Fibroblast of villous mesenchyme (primary cell): ENCODE measurements around the gene DMXL1. TPM values are rescaled to one million over a fixed set of nuclear protein-coding genes. Genes with fewer than 3 reads are reported as not detected.

ENCODE experiments used
- DNase-seq: peaks from one replicate; pipeline ENCODE4 v3.0.0-alpha.2; 2010; ENCODE audit warnings: low read depth
- H3K4me3 ChIP-seq: 2 replicates; pipeline ENCODE4 v1.5.1; 2011; ENCODE audit warnings: low read depth, mild to moderate bottlenecking, low read length
- total RNA-seq: library from RNA; depleted of rRNA; stranded (reverse); fragments of >200 nt; gene quantifications from 2 replicates; pipeline ENCODE4 v1.2.3, GENCODE V29; 2012
- TF ChIP-seq, protein P1 (sequence below): IDR thresholded peaks from 2 replicates; pipeline ENCODE4 v1.5.1; 2012; ENCODE audit warnings: low read depth, mild to moderate bottlenecking, low read length; ENCODE audit not compliant: insufficient read depth

Gene DMXL1
- total RNA-seq, 1 donor = 54.8 TPM

DNA sequence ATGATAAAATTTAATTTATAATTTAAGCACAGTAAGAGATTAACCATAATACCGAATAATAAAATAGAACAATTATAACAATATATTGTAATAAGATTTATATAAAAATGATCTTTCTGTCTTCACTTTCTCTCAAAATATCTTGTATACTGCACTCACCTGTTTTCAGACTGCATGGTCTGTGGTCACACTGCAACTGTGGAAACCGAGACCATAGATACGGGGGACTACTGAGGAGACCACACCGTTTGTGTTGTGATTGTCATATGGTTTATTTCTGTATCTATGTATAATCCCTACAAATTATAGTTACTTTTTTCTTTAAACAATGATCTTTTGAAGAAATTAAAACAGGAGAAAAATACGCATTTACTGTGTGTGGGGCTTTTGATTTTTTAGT is 206.1 kb downstream of the DMXL1 start:
- no peak overlapping the region for H3K4me3 ChIP-seq
- DNase-seq = no peak
- TF ChIP-seq, protein P1, sequence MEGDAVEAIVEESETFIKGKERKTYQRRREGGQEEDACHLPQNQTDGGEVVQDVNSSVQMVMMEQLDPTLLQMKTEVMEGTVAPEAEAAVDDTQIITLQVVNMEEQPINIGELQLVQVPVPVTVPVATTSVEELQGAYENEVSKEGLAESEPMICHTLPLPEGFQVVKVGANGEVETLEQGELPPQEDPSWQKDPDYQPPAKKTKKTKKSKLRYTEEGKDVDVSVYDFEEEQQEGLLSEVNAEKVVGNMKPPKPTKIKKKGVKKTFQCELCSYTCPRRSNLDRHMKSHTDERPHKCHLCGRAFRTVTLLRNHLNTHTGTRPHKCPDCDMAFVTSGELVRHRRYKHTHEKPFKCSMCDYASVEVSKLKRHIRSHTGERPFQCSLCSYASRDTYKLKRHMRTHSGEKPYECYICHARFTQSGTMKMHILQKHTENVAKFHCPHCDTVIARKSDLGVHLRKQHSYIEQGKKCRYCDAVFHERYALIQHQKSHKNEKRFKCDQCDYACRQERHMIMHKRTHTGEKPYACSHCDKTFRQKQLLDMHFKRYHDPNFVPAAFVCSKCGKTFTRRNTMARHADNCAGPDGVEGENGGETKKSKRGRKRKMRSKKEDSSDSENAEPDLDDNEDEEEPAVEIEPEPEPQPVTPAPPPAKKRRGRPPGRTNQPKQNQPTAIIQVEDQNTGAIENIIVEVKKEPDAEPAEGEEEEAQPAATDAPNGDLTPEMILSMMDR = no peak

DNA sequence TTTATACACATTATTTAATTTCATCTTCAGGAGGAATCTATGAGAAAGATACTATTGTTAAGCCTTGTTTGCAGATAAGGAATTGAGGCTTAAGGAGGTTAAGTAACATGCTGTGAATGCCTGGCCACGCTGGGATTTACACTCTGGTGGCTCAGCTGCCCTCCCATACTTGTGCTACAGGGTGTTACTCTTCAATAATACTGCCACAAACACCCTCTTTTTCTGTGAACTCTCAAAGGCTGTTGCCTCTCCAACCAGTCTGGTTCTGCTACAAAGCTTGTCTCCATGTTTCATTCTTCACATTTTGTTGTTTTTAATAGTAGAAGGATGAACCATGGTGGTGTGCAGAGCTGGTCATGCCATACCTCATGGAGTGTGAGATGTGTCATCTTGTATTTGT is 208.2 kb downstream of the DMXL1 start:
- no peak for DNase-seq
- no peak overlapping the region for H3K4me3 ChIP-seq
- TF ChIP-seq, protein P1 = no peak

DNA sequence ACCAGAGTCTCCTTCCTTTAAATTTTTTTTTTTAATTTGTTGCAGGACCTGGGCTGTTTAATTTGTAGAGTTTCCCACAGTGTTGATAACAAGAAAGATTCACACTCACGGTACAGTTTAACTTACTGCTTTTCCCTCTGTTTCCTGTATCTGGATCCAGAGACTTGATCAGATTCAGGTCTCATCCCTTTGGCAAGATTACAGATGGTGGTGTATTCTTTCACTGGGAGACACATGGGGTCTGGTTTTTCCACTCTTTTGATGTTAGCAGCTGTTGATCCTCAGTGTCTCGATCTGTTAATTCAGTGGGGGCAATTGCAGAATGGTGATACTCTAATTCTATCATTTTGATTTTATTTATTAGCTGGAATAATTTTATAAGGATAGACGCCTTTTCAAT is 209.5 kb downstream of the DMXL1 start:
- TF ChIP-seq, protein P1 = no peak
- no peak for DNase-seq
- H3K4me3 ChIP-seq = no peak overlapping the region

DNA sequence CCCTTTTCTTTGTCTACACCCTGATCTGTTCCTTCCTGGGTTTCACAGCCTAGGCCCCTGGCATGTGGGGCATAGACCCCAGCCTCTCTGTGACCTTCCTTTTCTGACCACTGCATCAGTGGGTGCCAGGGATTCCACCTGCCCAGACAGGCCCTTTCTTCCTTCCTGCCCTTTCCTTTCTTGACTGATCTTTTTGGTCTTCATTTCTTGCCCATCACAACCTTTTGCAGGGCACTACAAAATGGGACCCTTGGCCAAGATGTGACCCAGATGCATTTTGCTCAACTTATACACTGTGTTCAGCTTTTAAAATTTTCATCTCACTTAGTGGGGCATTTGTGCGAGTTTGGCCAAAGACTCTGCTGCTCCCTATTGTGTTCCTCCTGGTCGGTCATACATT is 211.7 kb downstream of the DMXL1 start:
- TF ChIP-seq, protein P1 = no peak
- DNase-seq = no peak
- H3K4me3 ChIP-seq = no peak overlapping the region

DNA sequence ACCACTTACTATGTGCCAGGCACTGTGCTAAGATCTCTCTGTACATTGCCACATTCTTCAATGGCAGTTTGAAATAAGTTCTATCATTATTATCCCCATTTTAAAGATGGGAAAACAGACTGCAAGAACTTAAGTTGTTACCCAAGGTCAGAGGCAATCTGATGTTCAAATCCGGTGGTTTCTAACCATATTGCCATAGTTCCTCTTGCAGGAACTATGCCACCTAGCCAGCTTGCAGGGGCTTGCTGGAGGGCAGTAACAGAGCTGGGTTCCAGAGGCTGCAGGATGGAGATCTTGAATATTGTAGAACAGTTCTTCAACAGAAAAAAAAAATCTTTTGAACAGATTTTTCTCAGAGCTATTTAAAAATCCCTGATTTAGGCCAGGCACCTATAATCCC is 213.1 kb downstream of the DMXL1 start:
- H3K4me3 ChIP-seq = no peak overlapping the region
- TF ChIP-seq, protein P1 = no peak
- no peak for DNase-seq

DNA sequence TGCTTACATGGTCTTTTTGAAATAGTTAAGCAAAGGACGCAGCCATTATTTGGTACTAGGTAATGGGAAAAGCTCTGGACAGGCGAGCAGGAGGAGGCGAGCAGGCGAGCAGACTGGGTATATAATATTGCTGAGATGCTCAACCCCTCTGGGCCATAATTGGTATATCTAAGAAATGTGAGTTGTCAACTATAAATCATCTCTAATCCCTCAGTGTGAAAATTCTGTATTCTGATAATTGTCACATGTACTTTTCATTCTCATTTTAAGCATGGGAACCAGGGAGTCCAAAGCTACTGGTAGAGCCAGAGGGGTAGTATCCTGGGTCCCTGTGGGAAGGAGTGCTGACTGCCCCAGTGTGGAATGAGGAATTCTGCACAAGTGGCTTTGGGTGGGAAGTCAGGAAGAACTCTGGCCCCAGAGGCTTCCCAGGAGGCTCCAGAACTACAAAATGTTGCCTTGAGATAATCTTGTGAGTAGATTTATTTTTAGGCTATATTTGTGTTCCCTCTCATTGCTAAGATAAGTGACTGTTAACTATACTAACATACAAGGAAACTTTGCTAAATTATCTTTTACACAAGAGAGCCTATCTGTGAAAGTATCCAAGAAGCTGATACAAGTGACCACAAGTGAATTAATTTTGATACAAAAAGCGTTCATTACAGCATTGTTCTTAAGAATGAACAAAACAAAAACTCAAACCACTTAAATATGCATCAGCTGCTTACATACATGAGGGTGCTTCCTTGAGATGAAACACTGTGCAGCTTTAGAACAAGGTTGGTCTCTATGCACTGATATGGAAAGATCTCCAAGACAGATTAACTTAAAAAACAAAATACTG is 214.4 kb downstream of the DMXL1 start:
- TF ChIP-seq, protein P1 = no peak
- no peak overlapping the region for H3K4me3 ChIP-seq
- DNase-seq = no peak
